ENCODE results near the gene ANP32E.

The ANP32E gene

DNA sequence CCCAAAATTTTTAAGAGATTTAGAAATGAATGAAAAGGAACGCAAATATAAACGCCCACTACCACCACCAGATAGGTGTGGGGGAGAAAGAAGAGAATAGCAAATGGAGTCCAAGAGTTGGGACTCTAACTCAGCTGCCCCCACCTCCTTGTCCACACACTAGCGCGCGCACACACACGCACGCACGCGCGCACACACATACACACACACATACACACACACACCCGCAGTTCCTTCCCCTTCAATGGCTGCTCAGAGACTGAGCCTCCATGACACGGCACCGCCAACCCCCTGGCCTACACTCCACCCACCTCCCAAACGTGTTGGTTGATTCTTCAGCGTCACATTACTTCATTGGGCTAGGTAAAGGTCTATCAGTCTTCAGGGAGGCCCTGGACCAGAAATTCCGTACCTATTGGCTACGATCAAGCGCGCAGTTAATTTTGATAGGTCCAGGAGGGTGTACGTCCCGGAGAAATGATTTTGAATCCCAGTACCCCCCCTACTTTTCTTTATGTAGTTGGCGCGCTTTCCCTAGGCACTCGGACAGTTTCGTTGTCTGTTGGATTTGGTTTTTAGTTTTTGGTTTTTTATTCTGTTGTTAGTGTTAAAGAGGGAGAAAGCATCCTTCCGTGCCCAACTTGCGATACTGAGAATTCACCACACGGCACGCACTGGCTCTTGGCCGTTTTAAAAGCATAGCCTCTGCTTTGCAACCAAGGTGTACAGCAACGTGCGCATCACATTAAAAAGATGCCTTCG, at the start of gene ANP32E:
TSS of gene ANP32E (minus strand) at position 261 of the 762 bp plus-strand sequence. CDS start 326 bp downstream, outside the sequence.
- TF ChIP-seq ZNF274 (IDR thresholded peaks at IDR 0.05; ENCODE audit: low read depth, low read length): no peak
- peak within 1 kb of the TSS; percentile 96 for H3K4me3 ChIP-seq (ENCODE audit: low read length)

DNA sequence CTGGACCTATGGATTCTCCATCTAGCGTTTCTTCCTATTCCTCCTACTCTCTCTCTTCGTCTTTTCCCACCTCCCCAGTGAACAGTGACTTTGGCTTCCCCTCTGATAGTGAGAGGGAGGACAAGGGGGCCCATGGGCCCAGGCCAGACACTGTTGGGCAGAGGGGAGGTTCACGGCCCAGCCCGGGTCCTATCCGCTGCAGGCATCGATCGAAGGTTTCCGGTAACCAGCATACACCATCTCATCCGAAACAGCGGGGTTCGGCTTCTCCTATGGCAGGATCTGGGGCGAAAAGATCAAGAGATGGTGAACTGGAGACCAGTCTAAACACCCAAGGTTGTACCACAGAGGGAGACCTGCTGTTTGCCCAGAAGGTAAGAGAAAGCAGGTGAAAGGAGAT, 47.3 kb upstream of the ANP32E start:
- TF ChIP-seq ZNF274 (IDR thresholded peaks at IDR 0.05; ENCODE audit: low read depth, low read length): no peak
- H3K4me3 ChIP-seq (ENCODE audit: low read length): no peak overlapping the region

DNA sequence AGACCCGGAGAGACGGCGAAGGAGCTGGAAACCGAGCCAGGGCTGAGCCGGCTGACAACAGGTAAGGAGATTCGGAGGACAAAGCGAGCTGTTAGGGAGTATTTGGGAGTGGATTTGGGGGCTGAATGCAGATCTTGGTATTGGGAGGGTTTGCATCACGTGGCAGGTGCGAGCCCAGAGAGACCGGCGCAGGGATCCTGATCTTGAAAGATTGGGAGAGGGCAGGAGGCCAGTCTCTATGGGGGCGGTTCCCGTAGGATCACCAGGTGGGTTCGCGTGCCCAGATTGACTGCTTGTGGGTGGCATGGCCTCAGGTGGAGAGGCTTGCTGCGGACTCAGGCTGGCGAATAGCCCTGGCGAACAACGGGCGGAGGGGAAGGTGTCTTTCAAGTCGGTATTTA, 46.6 kb upstream of the ANP32E start:
- no peak overlapping the region; the same call in 1 of the 2 replicates for H3K4me3 ChIP-seq (ENCODE audit: low read length)
- TF ChIP-seq ZNF274 (IDR thresholded peaks at IDR 0.05; ENCODE audit: low read depth, low read length): no peak

GRCh38 chr1:150281758-150282557, 46.0 kb upstream of the ANP32E start, which contains the start of gene CIART:
Gene CIART (plus strand): TSS chr1:150282554. CDS start chr1:150283268, 714 bp downstream.
- H3K4me3 ChIP-seq (ENCODE audit: low read length): peak within 1 kb of the TSS; percentile 41; the same call in 1 of the 2 replicates
- TF ChIP-seq ZNF274 (IDR thresholded peaks at IDR 0.05; ENCODE audit: low read depth, low read length): no peak

DNA sequence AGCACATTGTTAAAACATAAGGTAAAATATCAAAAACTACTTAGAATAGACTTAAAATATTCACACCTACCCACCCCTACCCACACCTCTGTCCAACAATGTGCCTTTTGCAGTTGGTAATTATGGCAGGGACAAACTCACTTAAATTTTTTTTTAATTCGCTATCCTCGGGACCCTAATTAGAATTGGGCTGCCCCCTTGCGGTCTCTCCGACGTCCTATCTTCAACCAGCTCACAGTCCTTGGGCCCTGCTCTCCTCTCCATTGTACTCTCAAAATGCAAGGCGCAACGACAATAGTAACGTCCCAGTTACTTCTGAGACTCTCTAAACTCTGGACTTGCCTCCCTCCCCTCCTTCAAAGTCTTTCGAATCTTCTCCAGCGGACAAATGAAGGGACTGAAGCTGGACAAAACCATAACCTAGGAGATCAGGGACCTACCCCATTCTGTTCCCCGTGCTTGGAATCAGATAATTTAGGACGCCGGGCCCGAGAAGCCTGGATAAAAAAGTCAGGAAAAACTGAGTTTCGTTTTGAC, 45.4 kb upstream of the ANP32E start:
- H3K4me3 ChIP-seq (ENCODE audit: low read length): peak overlapping the region; percentile 41; the same call in 1 of the 2 replicates
- no peak for TF ChIP-seq ZNF274 (IDR thresholded peaks at IDR 0.05; ENCODE audit: low read depth, low read length)

DNA sequence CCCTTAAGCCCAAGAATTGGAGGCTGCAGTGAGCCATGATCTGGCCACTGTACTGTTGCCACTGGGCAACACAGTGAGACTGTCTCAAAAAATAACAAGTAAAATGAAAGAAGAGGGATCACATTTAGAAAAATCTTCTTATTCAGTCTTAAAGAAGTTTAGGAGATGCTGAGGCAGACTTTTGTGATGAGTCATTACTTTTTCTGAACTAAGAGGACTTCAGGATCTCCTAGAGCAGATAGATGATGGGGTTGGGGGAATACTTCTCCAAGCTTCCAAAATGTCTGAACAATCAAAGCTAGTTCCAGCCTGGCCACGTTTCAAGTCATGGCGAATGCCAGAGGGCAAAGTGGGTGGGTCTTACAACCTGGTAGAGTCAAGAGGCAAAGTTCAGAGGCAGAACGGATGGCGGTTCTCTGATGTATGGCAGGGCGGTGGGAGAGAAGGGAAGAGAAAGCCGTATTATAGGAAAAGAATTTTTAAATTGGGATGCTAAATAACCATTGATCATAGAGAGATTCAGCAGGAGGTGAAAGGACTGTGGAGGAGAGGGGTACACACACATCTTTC, 44.3 kb upstream of the ANP32E start:
- no peak for TF ChIP-seq ZNF274 (IDR thresholded peaks at IDR 0.05; ENCODE audit: low read depth, low read length)
- no peak overlapping the region for H3K4me3 ChIP-seq (ENCODE audit: low read length)

- no peak overlapping the region; the same call in 1 of the 2 replicates for H3K4me3 ChIP-seq (ENCODE audit: low read length)
- TF ChIP-seq ZNF274 (IDR thresholded peaks at IDR 0.05; ENCODE audit: low read depth, low read length): no peak
Observed at GRCh38 chr1:150273311-150273710, 37.4 kb upstream of the ANP32E start.

- no peak for TF ChIP-seq ZNF274 (IDR thresholded peaks at IDR 0.05; ENCODE audit: low read depth, low read length)
- H3K4me3 ChIP-seq (ENCODE audit: low read length): no peak overlapping the region
Observed at GRCh38 chr1:150271291-150271959, 35.5 kb upstream of the ANP32E start.

DNA sequence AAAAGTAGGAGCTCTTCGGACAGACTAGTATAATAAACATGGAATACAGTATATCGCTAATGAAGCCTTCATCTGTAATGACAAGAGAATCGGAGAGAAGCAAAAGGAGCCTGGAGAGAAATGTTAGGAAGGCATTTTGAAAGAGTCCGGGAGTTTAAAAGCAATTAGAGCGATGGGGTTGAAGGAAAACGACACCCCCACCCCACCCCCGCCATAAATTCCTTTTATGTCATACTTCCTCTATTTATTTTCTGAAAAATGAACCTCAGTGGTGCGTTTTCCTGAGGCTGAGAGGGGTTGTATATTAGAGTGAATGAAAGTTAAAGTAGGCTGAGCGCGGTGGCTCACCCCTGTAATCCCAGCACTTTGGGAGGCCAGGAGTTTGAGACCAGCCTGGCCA, 33.5 kb upstream of the ANP32E start:
- H3K4me3 ChIP-seq (ENCODE audit: low read length): peak overlapping the region; percentile 68
- no peak for TF ChIP-seq ZNF274 (IDR thresholded peaks at IDR 0.05; ENCODE audit: low read depth, low read length)

GRCh38 chr1:150268705-150269403, 32.9 kb upstream of the ANP32E start, which contains the start of gene APH1A:
Gene APH1A (minus strand): TSS chr1:150269016. CDS start chr1:150268810, 206 bp downstream.
- peak within 1 kb of the TSS; percentile 68 for H3K4me3 ChIP-seq (ENCODE audit: low read length)

GRCh38 chr1:150268340-150268704, 32.4 kb upstream of the ANP32E start:
- peak overlapping the region; percentile 68 for H3K4me3 ChIP-seq (ENCODE audit: low read length)
- TF ChIP-seq ZNF274 (IDR thresholded peaks at IDR 0.05; ENCODE audit: low read depth, low read length): no peak

More at GRCh38 chr1:150268705-150269403, 32.9 kb upstream of the ANP32E start, which contains the start of gene APH1A:
- no peak for TF ChIP-seq ZNF274 (IDR thresholded peaks at IDR 0.05; ENCODE audit: low read depth, low read length)

DNA sequence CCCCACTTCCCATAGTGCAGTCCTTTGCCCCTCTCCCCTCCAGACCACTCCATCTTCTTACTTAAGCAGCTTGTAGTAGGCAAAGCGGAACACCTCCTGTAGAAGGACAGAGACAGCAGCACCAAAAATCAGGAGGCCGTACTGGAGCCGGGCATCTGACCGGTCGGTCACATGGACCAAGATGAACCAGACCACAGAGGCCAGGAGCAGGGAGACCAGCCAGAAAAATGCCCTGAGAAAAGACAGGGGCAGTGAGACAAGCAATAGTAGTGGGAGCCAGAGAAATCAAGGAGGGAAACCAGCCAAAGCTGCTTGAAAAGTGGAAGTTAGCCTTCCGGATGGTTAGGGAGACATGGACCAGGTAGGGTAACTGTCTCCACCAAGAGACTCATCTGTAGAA, 32.0 kb upstream of the ANP32E start:
- no peak for TF ChIP-seq ZNF274 (IDR thresholded peaks at IDR 0.05; ENCODE audit: low read depth, low read length)
- H3K4me3 ChIP-seq (ENCODE audit: low read length): peak overlapping the region; percentile 68

- no peak overlapping the region for H3K4me3 ChIP-seq (ENCODE audit: low read length)
- TF ChIP-seq ZNF274 (IDR thresholded peaks at IDR 0.05; ENCODE audit: low read depth, low read length): no peak
Observed at GRCh38 chr1:150263549-150263948, 27.6 kb upstream of the ANP32E start.

Data from GM08714 (cell line).